GM23248 (cell line): ENCODE data around the gene LGALS3BP.

Experiments
- EZH2 ChIP-seq: fragments of 200-600 bp; sonication (generic); IDR thresholded peaks from 2 replicates; pipeline ENCODE4 v1.6.1; 2018; ENCODE audit warnings: antibody characterized with exemption, mild to moderate bottlenecking; ENCODE audit not compliant: insufficient read depth, poor library complexity, severe bottlenecking
- EZH2phosphoT487 ChIP-seq: fragments of 200-600 bp; sonication (generic); IDR thresholded peaks from 2 replicates; pipeline ENCODE4 v1.6.1; 2018; ENCODE audit warnings: antibody characterized with exemption, moderate library complexity, mild to moderate bottlenecking, low read depth; ENCODE audit not compliant: insufficient read depth

- TF ChIP-seq EZH2phosphoT487 (no peak), EZH2 (no peak)
Observed at GRCh38 chr17:78977997-78978973, 1.4 kb downstream of the LGALS3BP start.
